Sigmoid colon (tissue), 7 donors: ENCODE data around the gene TAF1. TPM values are rescaled to one million over a fixed set of nuclear protein-coding genes. Genes with fewer than 3 reads are reported as not detected.
"Not testable (repeated sequence)": the region's sequence is repeated elsewhere in the genome, so short reads cannot be mapped to it uniquely, and the experiment has no call there.

ENCODE experiments used
- DNase-seq: peaks from one replicate; pipeline ENCODE4 v3.0.0-alpha.2; 2019
- H3K27ac ChIP-seq, 4 donors: fragments of 200-600 bp; sonication (generic); one replicate each; pipeline ENCODE4 v1.5.1; 2016 to 2019; ENCODE audit warnings: mild to moderate bottlenecking in 1 of 4
- H3K27me3 ChIP-seq, 3 donors: fragments of 200-600 bp; sonication (generic); one replicate each; pipeline ENCODE4 v1.5.1; 2019; ENCODE audit warnings: mild to moderate bottlenecking in 1 of 3
- H3K36me3 ChIP-seq, 4 donors: fragments of 200-600 bp; sonication (generic); one replicate each; pipeline ENCODE4 v1.5.1; 2016 to 2019
- H3K4me1 ChIP-seq, 4 donors: fragments of 200-600 bp; sonication (generic); one replicate each; pipeline ENCODE4 v1.5.1; 2017 to 2019
- H3K4me3 ChIP-seq, 4 donors: fragments of 200-600 bp; sonication (generic); one replicate each; pipeline ENCODE4 v1.5.1; 2017 to 2019; ENCODE audit warnings: mild to moderate bottlenecking in 2 of 4, moderate library complexity in 1 of 4
- H3K9me3 ChIP-seq, 4 donors: fragments of 200-600 bp in 3 of 4; sonication (generic) in 3 of 4; one replicate each; pipeline versions ENCODE4 v1.5.1 to v1.6.1; 2013 to 2019
- CTCF ChIP-seq, 4 experiments: fragments of 450-650 bp in 3 of 4; fragments of 200-600 bp in 1 of 4; IDR thresholded peaks; one replicate each; pipeline ENCODE4 v1.5.1; 2016 to 2019; ENCODE audit warnings: antibody characterized with exemption in 4 of 4, mild to moderate bottlenecking in 3 of 4, moderate library complexity in 2 of 4
- EP300 ChIP-seq, 4 donors: sonication (generic); formaldehyde crosslinking; IDR thresholded peaks; one replicate each; pipeline ENCODE4 v1.6.1; 2017; ENCODE audit warnings: antibody characterized with exemption in 4 of 4
- POLR2A ChIP-seq, 2 donors: fragments of 450-650 bp; IDR thresholded peaks; one replicate each; pipeline ENCODE4 v1.6.1; 2016; ENCODE audit warnings: antibody characterized with exemption in 2 of 2, mild to moderate bottlenecking in 2 of 2, moderate library complexity in 2 of 2
- POLR2AphosphoS5 ChIP-seq, 4 donors: sonication (generic); formaldehyde crosslinking; IDR thresholded peaks; one replicate each; pipeline ENCODE4 v1.6.1; 2017; ENCODE audit warnings: antibody characterized with exemption in 4 of 4
- WGBS, 2 donors: extraction: QIAGEN DNeasy Blood & Tissue Kit; methylation state at CpG; one replicate each; pipeline ENCODE4 v1.1.7; 2013; 5-methylcytosine and 5-hydroxymethylcytosine counted together
- intact Hi-C: fragments of 100-400 bp; cut with DNase I; formaldehyde crosslinking; loops from one replicate; pipeline ENCODE4 v1.15.1; 2023
- polyA plus RNA-seq, 3 donors: library from polyadenylated mRNA; stranded (reverse); fragments of 200-250 nt; gene quantifications; one replicate each; pipeline ENCODE4 v1.2.3, GENCODE V29; 2013
- total RNA-seq, 4 donors: library from RNA; depleted of rRNA; stranded (reverse); fragments of >200 nt; gene quantifications; one replicate each; pipeline ENCODE4 v1.1.0, GENCODE V29; 2016
- donor health status: healthy with polysubstance abuse.
- donor health status: Bipolar disorder and iron deficiency.
- donor health status: healthy.

The TAF1 gene
- total and polyA plus RNA-seq, 7 donors = 4.9 to 47.4 (median 40.7) TPM

- WGBS, 2 donors = 2 to 18% methylated on average over 76 of the region's 76 CpGs
- Histone ChIP-seq H3K27ac (peak overlapping the region in 3 of 4 donors; percentile 39 to 65 (median 44)), H3K4me3 (peak overlapping the region; percentile 33 to 61 (median 56)), H3K36me3 (no peaks in the 10 kb centered on the region), H3K9me3 (no peaks in the 10 kb centered on the region), H3K4me1 (peaks cover 0 to 5% (median 0%) of the 10 kb centered on the region in 4 donors), H3K27me3 (no peaks in the 10 kb centered on the region)
- DNase-seq = peak; percentile 77
- intact Hi-C loops = loop anchor here (5.0 kb wide), 1 partner anchor 40 kb away; the partner anchor contains the start of gene OGT
- TF ChIP-seq EP300 (IDR thresholded peaks at IDR 0.05) (no peak), POLR2AphosphoS5 (IDR thresholded peaks at IDR 0.05) (peak in 1 of 4 donors; percentile 27), POLR2A (IDR thresholded peaks at IDR 0.05) (no peak), CTCF (IDR thresholded peaks at IDR 0.05) (no peak)
Observed at GRCh38 chrX:71492231-71493065, 126.3 kb downstream of the TAF1 start.

- H3K27me3 ChIP-seq = no peaks in the 10 kb centered on the region
- H3K27ac ChIP-seq = peak overlapping the region in 3 of 4 donors; percentile 39 to 65 (median 44)
- H3K36me3 ChIP-seq = no peaks in the 10 kb centered on the region
- TF ChIP-seq POLR2AphosphoS5 (IDR thresholded peaks at IDR 0.05) (peak in 2 of 4 donors; percentile 4 to 22), CTCF (IDR thresholded peaks at IDR 0.05) (no peak)
- H3K4me3 ChIP-seq = peak overlapping the region; percentile 33 to 61 (median 56)
- H3K9me3 ChIP-seq = no peaks in the 10 kb centered on the region
- WGBS, 2 donors = 51 to 62% methylated on average over 16 of the region's 16 CpGs
- peaks cover 0 to 5% (median 0%) of the 10 kb centered on the region in 4 donors for H3K4me1 ChIP-seq
- intact Hi-C loops = loop anchor here (5.0 kb wide), 1 partner anchor 39 kb away; the partner anchor contains the start of gene OGT
- DNase-seq = peak; percentile 75
Observed at GRCh38 chrX:71493111-71493613, 127.0 kb downstream of the TAF1 start.

GRCh38 chrX:71495979-71496378 is 129.8 kb downstream of the TAF1 start:
- H3K36me3 ChIP-seq, H3K27me3 ChIP-seq, DNase-seq, H3K4me1 ChIP-seq, H3K27ac ChIP-seq, intact Hi-C loops, H3K9me3 ChIP-seq, H3K4me3 ChIP-seq: not testable (repeated sequence)
- WGBS, 2 donors = 84 to 88% methylated on average over 3 of the region's 3 CpGs

GRCh38 chrX:71496476-71496875 is 130.3 kb downstream of the TAF1 start:
- no peak overlapping the region for H3K27ac ChIP-seq
- H3K4me3 ChIP-seq = no peak overlapping the region
- WGBS, 2 donors = 80 to 94% methylated on average over 3 of the region's 3 CpGs
- TF ChIP-seq CTCF (IDR thresholded peaks at IDR 0.05) = no peak
- TF ChIP-seq POLR2A (IDR thresholded peaks at IDR 0.05) = no peak
- no peaks in the 10 kb centered on the region for H3K27me3 ChIP-seq
- H3K9me3 ChIP-seq = no peaks in the 10 kb centered on the region
- DNase-seq = no peak
- H3K4me1 ChIP-seq = peaks cover 0 to 5% (median 0%) of the 10 kb centered on the region in 4 donors
- H3K36me3 ChIP-seq = no peaks in the 10 kb centered on the region
- intact Hi-C loops = no loop called here

- H3K4me3 ChIP-seq, H3K4me1 ChIP-seq, H3K36me3 ChIP-seq, H3K27ac ChIP-seq, H3K9me3 ChIP-seq, H3K27me3 ChIP-seq, intact Hi-C loops, DNase-seq: not testable (repeated sequence)
- 79 to 97% methylated on average over 5 of the region's 5 CpGs for WGBS, 2 donors
Observed at GRCh38 chrX:71502080-71502479, 135.9 kb downstream of the TAF1 start.
